Fibroblast of pulmonary artery (primary cell): Measurements from ENCODE around the gene ANXA10.
A peak's percentile ranks its signal among the peaks of the same experiment; 100 is the strongest.

Experiments used
- DNase-seq: peaks from one replicate; pipeline ENCODE4 v3.0.0-alpha.2; 2010; ENCODE audit warnings: low read depth
- H3K4me3 ChIP-seq: replicated peaks from 2 replicates; pipeline ENCODE4 v1.5.1; 2011; ENCODE audit warnings: low read depth, mild to moderate bottlenecking, control low read depth, low read length, moderate library complexity
- CTCF ChIP-seq: IDR thresholded peaks from 2 replicates; pipeline ENCODE4 v1.5.1; 2011; ENCODE audit warnings: mild to moderate bottlenecking, control low read depth, low read length, inconsistent platforms; ENCODE audit errors: missing control alignments

The ANXA10 gene

GRCh38 chr4:168154546-168155277, 62.4 kb downstream of the ANXA10 start:
- TF ChIP-seq CTCF = no peak
- no peak overlapping the region for H3K4me3 ChIP-seq
- no peak for DNase-seq

GRCh38 chr4:168162604-168163003, 70.3 kb downstream of the ANXA10 start:
- no peak for TF ChIP-seq CTCF
- DNase-seq = peak; percentile 73
- H3K4me3 ChIP-seq = no peak overlapping the region

- H3K4me3 ChIP-seq = no peak overlapping the region
- no peak for DNase-seq
- TF ChIP-seq CTCF = no peak
These were observed 70.8 kb downstream of the ANXA10 start for GRCh38 chr4:168163106-168163505.

GRCh38 chr4:168164045-168164444, 71.7 kb downstream of the ANXA10 start:
- H3K4me3 ChIP-seq = no peak overlapping the region
- no peak for TF ChIP-seq CTCF
- DNase-seq = no peak

- TF ChIP-seq CTCF = no peak
- no peak for DNase-seq
These were observed 72.7 kb downstream of the ANXA10 start for GRCh38 chr4:168164915-168165548.

GRCh38 chr4:168167714-168168284, 75.5 kb downstream of the ANXA10 start:
- peak; percentile 31 for DNase-seq
- no peak for TF ChIP-seq CTCF
- H3K4me3 ChIP-seq = no peak overlapping the region

More at GRCh38 chr4:168164915-168165548, 72.7 kb downstream of the ANXA10 start:
- no peak overlapping the region for H3K4me3 ChIP-seq
